SK-N-SH (cell line): ENCODE data around the gene TGIF1. TPM values are rescaled to one million over a fixed set of nuclear protein-coding genes. Genes with fewer than 3 reads are reported as not detected.

Source experiments
- CTCF ChIA-PET: fragments of 300-600, 350-600 bp; formaldehyde crosslinking; extraction: SDS; loops from one replicate; lab custom pipeline; 2021; lab: Yijun Ruan, JAX
- POLR2A ChIA-PET: fragments of 350-600 bp; sonication (Branson Sonifier 250); formaldehyde crosslinking; extraction: SDS; loops from one replicate; lab custom pipeline; 2020; ENCODE audit warnings: antibody characterized with exemption, inconsistent platforms; lab: Yijun Ruan, JAX
- DNase-seq: peaks from one replicate; pipeline ENCODE4 v3.0.0; 2012
- H2AFZ ChIP-seq: fragments of 200-600 bp; sonication (generic); 2 replicates; pipeline ENCODE4 v1.8.1; 2016; ENCODE audit warnings: antibody characterized with exemption, mild to moderate bottlenecking, low read depth
- H3F3A ChIP-seq: fragments of 200-600 bp; sonication (generic); replicated peaks from 2 replicates; pipeline ENCODE3; 2016; ENCODE audit warnings: antibody characterized with exemption, mild to moderate bottlenecking; ENCODE audit not compliant: insufficient read depth
- H3K27ac ChIP-seq, 2 experiments: fragments of 200-500 bp in 1 of 2; fragments of 200-600 bp in 1 of 2; sonication (Bioruptor generic) in 1 of 2; sonication (generic), shearing (Covaris generic) in 1 of 2; 2 replicates each; pipeline versions ENCODE4 v1.5.1 to v1.6.1; 2014 to 2016; ENCODE audit warnings: low read depth in 2 of 2, inconsistent platforms in 1 of 2, low read length in 1 of 2, mild to moderate bottlenecking in 1 of 2, mixed read lengths in 1 of 2
- H3K27me3 ChIP-seq: fragments of 200-600 bp; sonication (generic), shearing (Covaris generic); 2 replicates; pipeline ENCODE4 v1.6.1; 2016; ENCODE audit warnings: mixed run types; ENCODE audit not compliant: insufficient read depth
- H3K36me3 ChIP-seq, 2 experiments: fragments of 200-500 bp in 1 of 2; fragments of 200-600 bp in 1 of 2; sonication (Bioruptor generic) in 1 of 2; sonication (generic) in 1 of 2; replicated peaks in 1 of 2; 2 replicates each; pipeline versions ENCODE3 to v1.5.1; 2014 to 2016; ENCODE audit warnings: low read length in 1 of 2, mild to moderate bottlenecking in 1 of 2; ENCODE audit not compliant: insufficient read depth in 2 of 2, control insufficient read depth in 1 of 2
- H3K4me1 ChIP-seq, 2 experiments: fragments of 200-500 bp in 1 of 2; fragments of 200-600 bp in 1 of 2; sonication (Bioruptor generic) in 1 of 2; sonication (generic), shearing (Covaris generic) in 1 of 2; 2 replicates each; pipeline versions ENCODE4 v1.5.1 to v1.6.1; 2014 to 2016; ENCODE audit warnings: low read depth in 1 of 2, low read length in 1 of 2, mixed run types in 1 of 2; ENCODE audit not compliant: insufficient read depth in 2 of 2, control insufficient read depth in 1 of 2
- H3K4me2 ChIP-seq: fragments of 200-600 bp; sonication (generic), shearing (Covaris generic); 2 replicates; pipeline ENCODE4 v1.6.1; 2017; ENCODE audit warnings: mixed run types
- H3K4me3 ChIP-seq, 2 experiments: fragments of 200-500 bp in 1 of 2; fragments of 200-600 bp in 1 of 2; sonication (Bioruptor generic) in 1 of 2; sonication (generic), shearing (Covaris generic) in 1 of 2; 2 replicates each; pipeline versions ENCODE4 v1.5.1 to v1.8.1; 2014 to 2016; ENCODE audit warnings: low read depth in 2 of 2, inconsistent platforms in 1 of 2, low read length in 1 of 2, mild to moderate bottlenecking in 1 of 2, mixed read lengths in 1 of 2, moderate library complexity in 1 of 2
- H3K79me2 ChIP-seq: fragments of 200-600 bp; sonication (generic); 2 replicates; pipeline ENCODE4 v1.8.1; 2017; ENCODE audit warnings: mild to moderate bottlenecking; ENCODE audit not compliant: insufficient read depth
- H3K9ac ChIP-seq: fragments of 200-600 bp; sonication (generic); 2 replicates; pipeline ENCODE4 v1.6.1; 2017; ENCODE audit warnings: mixed run types
- H3K9me2 ChIP-seq: fragments of 200-600 bp; sonication (generic); 2 replicates; pipeline ENCODE4 v1.6.1; 2017; ENCODE audit warnings: mixed run types
- H3K9me3 ChIP-seq: fragments of 200-600 bp; sonication (generic); 2 replicates; pipeline ENCODE4 v1.6.1; 2017; ENCODE audit warnings: mixed run types, mild to moderate bottlenecking, moderate library complexity
- H4K20me1 ChIP-seq: fragments of 200-600 bp; sonication (generic); 2 replicates; pipeline ENCODE4 v1.6.1; 2017; ENCODE audit warnings: mild to moderate bottlenecking, mixed run types; ENCODE audit not compliant: insufficient read depth
- CTCF ChIP-seq: fragments of 200-600 bp; sonication (generic); IDR thresholded peaks from 2 replicates; pipeline ENCODE4 v1.6.1; 2017; ENCODE audit warnings: antibody characterized with exemption, mild to moderate bottlenecking, moderate library complexity
- EP300 ChIP-seq, 2 experiments: IDR thresholded peaks; 2 replicates each; pipeline versions ENCODE4 v1.4.0 to v1.6.1; 2012; ENCODE audit warnings: borderline replicate concordance in 1 of 2, low read depth in 1 of 2, low read length in 1 of 2
- EZH2phosphoT487 ChIP-seq: fragments of 200-600 bp; sonication (generic); IDR thresholded peaks from 2 replicates; pipeline ENCODE4 v1.6.1; 2017; ENCODE audit warnings: low read depth, mixed run types, mild to moderate bottlenecking, antibody characterized with exemption, moderate library complexity, borderline replicate concordance
- FOXJ3 ChIP-seq: sonication (generic); formaldehyde crosslinking; IDR thresholded peaks from 2 replicates; pipeline ENCODE4 v1.5.1; 2020; ENCODE audit warnings: mild to moderate bottlenecking, missing genetic modification reagents
- FOXM1 ChIP-seq: IDR thresholded peaks from 2 replicates; pipeline ENCODE4 v1.4.0; 2012; ENCODE audit warnings: low read depth, mild to moderate bottlenecking
- GABPA ChIP-seq: IDR thresholded peaks from 2 replicates; pipeline ENCODE4 v1.4.0; 2012; ENCODE audit warnings: low read depth, mild to moderate bottlenecking
- JUND ChIP-seq: IDR thresholded peaks from 2 replicates; pipeline ENCODE4 v1.4.0; 2012
- MAX ChIP-seq: IDR thresholded peaks from 2 replicates; pipeline ENCODE4 v1.4.0; 2012; ENCODE audit warnings: low read depth
- MEF2A ChIP-seq: IDR thresholded peaks from 2 replicates; pipeline ENCODE4 v1.4.0; 2012; ENCODE audit warnings: low read depth, borderline replicate concordance
- MXI1 ChIP-seq: IDR thresholded peaks from 2 replicates; pipeline ENCODE4 v1.6.1; 2012; ENCODE audit warnings: mild to moderate bottlenecking, low read depth, low read length, improper control_type of control experiment
- NFIC ChIP-seq: IDR thresholded peaks from 2 replicates; pipeline ENCODE4 v1.4.0; 2012; ENCODE audit warnings: borderline replicate concordance
- RAD21 ChIP-seq: IDR thresholded peaks from 2 replicates; pipeline ENCODE4 v1.6.1; 2012; ENCODE audit warnings: mild to moderate bottlenecking, low read length
- RCOR1 ChIP-seq: fragments of 150-350 bp; IDR thresholded peaks from 2 replicates; pipeline ENCODE4 v1.6.1; 2017; ENCODE audit warnings: antibody characterized with exemption, low read length
- REST ChIP-seq: IDR thresholded peaks from 2 replicates; pipeline ENCODE4 v1.6.1; 2012; ENCODE audit warnings: mild to moderate bottlenecking, low read depth, low read length, moderate library complexity
- SIN3A ChIP-seq: IDR thresholded peaks from 2 replicates; pipeline ENCODE4 v1.6.1; 2012; ENCODE audit warnings: low read depth, mild to moderate bottlenecking, low read length, moderate library complexity, borderline replicate concordance
- SMC3 ChIP-seq: IDR thresholded peaks from 2 replicates; pipeline ENCODE4 v1.6.1; 2012; ENCODE audit warnings: low read depth, low read length, improper control_type of control experiment
- TAF1 ChIP-seq: IDR thresholded peaks from 2 replicates; pipeline ENCODE4 v1.6.1; 2012; ENCODE audit warnings: low read depth, mild to moderate bottlenecking, low read length, moderate library complexity, borderline replicate concordance
- TCF12 ChIP-seq: IDR thresholded peaks from 2 replicates; pipeline ENCODE4 v1.4.0; 2012
- USF2 ChIP-seq: fragments of 150-350 bp; IDR thresholded peaks from 2 replicates; pipeline ENCODE4 v1.6.1; 2017; ENCODE audit warnings: antibody characterized with exemption, low read length, low read depth, borderline replicate concordance
- ZBTB33 ChIP-seq: IDR thresholded peaks from 2 replicates; pipeline ENCODE4 v1.4.0; 2012; ENCODE audit warnings: low read depth, borderline replicate concordance
- WGBS: methylation state at CpG from one replicate; pipeline ENCODE4 v1.1.6; 2017; ENCODE audit warnings: low lambda C conversion rate; 5-methylcytosine and 5-hydroxymethylcytosine counted together
- polyA plus RNA-seq, 3 experiments: library from polyadenylated mRNA; depleted of rRNA; stranded (reverse); fragments of >200 nt; gene quantifications; 2 replicates each; pipeline ENCODE4 v1.2.3, GENCODE V29; 2012

Gene TGIF1
- polyA plus RNA-seq, 1 of the 3 experiments (the other 2 are of a cell fraction): 113 TPM

GRCh38 chr18:3458378-3458777 lies 8.4 kb downstream of the TGIF1 start (continued):
- TF ChIP-seq EP300 (IDR thresholded peaks at IDR 0.05; ENCODE audit: borderline replicate concordance in 1 of 2, low read depth in 1 of 2, low read length in 1 of 2) (no peak), NFIC (no peak)

GRCh38 chr18:3458952-3459853 lies 9.2 kb downstream of the TGIF1 start:
- H3K4me2 ChIP-seq: no peak overlapping the region
- POLR2A ChIA-PET: no interaction called here
- TF ChIP-seq JUND (no peak), MAX (no peak), TCF12 (no peak), USF2 (no peak), MEF2A (no peak), CTCF (no peak), SIN3A (no peak), MXI1 (no peak), FOXM1 (no peak), RAD21 (no peak), ZBTB33 (no peak), NFIC (no peak), GABPA (no peak), FOXJ3 (CRISPR knock-in tag) (no peak), RCOR1 (no peak), REST (no peak), EZH2phosphoT487 (no peak), TAF1 (no peak), SMC3 (no peak)
- TF ChIP-seq, all 33 proteins: peak for 0
- Histone ChIP-seq H3K79me2 (peaks cover 72% of the 10 kb centered on the region), H3K27ac (no peak overlapping the region), H3K4me3 (no peak overlapping the region), H3K9me2 (no peaks in the 10 kb centered on the region), H3K9ac (no peak overlapping the region), H3K36me3 (peaks cover 54 to 65% of the 10 kb centered on the region in 2 experiments), H3K27me3 (no peaks in the 10 kb centered on the region), H4K20me1 (peaks cover 23% of the 10 kb centered on the region), H3K9me3 (0 out of 2 replicates have a peak, but pooled peaks cover 12% of the 10 kb centered on the region), H3F3A (peaks cover 49% of the 10 kb centered on the region), H2AFZ (no peak overlapping the region), H3K4me1 (peaks cover 13 to 35% of the 10 kb centered on the region in 2 experiments; a peak in 3 of 4 replicates)
- WGBS: 85% methylated on average over 5 of the region's 5 CpGs
- DNase-seq: no peak
- CTCF ChIA-PET: interaction anchor here (0.9 to 2.7 kb wide), 2 partner anchors 126 to 135 kb away, joined by 3 to 12 read pairs; no protein-coding TSS in a partner anchor
